GM19238 (cell line): ENCODE results near the gene PIGN.

Experiments
- DNase-seq: peaks from one replicate; pipeline ENCODE4 v3.0.0; 2011; ENCODE audit warnings: low spot score; ENCODE audit not compliant: insufficient read length

The PIGN gene, protein sequence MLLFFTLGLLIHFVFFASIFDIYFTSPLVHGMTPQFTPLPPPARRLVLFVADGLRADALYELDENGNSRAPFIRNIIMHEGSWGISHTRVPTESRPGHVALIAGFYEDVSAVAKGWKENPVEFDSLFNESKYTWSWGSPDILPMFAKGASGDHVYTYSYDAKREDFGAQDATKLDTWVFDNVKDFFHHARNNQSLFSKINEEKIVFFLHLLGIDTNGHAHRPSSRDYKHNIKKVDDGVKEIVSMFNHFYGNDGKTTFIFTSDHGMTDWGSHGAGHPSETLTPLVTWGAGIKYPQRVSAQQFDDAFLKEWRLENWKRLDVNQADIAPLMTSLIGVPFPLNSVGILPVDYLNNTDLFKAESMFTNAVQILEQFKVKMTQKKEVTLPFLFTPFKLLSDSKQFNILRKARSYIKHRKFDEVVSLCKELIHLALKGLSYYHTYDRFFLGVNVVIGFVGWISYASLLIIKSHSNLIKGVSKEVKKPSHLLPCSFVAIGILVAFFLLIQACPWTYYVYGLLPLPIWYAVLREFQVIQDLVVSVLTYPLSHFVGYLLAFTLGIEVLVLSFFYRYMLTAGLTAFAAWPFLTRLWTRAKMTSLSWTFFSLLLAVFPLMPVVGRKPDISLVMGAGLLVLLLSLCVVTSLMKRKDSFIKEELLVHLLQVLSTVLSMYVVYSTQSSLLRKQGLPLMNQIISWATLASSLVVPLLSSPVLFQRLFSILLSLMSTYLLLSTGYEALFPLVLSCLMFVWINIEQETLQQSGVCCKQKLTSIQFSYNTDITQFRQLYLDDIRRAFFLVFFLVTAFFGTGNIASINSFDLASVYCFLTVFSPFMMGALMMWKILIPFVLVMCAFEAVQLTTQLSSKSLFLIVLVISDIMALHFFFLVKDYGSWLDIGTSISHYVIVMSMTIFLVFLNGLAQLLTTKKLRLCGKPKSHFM

DNA sequence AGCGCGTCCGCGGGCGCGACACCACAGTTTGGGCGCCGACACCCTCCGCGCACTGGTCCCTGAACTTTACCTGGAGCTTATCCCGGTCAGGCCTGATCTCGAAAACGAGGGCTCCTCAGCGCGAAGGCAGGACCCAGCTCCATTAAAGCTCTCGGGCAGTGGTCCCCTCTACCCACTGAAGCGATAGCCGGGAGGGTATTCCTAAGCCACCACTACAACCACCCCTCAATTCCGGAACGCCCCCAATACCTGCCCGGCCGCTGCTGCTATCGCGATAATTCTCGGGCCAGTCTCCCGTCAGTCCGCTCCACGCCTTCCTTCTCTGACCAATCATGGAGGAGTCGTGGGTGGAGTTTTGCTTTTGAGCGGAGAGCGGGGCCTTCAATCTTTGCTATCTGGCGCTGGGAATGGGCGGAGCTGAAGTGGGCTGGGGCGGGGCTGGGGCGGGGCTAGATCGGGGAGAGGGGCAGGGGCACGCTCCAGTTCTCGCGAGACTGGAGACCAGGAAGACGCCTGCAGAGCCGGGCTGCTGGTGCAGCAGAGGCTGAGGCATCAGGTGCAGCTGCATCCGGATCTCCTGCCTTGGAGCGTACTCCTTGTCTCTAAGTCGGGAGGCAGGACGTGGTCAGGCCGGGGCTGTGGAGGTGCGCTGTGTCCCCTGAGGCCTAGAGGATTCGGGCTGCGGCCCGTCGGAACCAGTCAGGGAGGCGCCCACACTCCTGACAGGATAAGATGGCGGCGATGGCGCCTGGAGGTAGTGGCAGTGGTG is at the start of gene PIGN, which contains the start of gene RELCH:
Gene PIGN (minus strand): TSS at position 283 of the 769 bp plus-strand sequence. CDS start 25,703 bp downstream, outside the sequence.
Gene RELCH (plus strand): TSS at position 482 of the 769 bp plus-strand sequence. CDS start 251 bp downstream, at position 733.
- peak; percentile 82 for DNase-seq

DNA sequence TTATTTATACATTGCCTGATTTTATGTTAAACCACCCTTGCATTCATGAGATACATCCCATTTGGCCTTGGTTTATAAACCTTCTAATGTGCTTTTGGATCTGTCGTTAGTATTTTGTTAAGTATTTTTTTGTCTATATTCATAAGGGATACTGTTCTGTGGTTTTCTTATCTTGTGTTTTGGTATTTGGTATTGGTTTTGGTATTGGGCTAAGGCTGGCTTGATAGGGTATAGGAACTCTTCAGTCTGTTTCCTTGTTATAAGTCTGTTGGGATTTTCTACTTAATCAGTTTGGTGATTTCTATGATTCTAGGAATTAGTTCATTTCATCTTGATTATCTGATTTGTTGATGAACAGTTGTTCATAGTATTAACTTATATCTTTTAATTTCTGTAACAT is 49.4 kb upstream of the PIGN start:
- no peak for DNase-seq

DNA sequence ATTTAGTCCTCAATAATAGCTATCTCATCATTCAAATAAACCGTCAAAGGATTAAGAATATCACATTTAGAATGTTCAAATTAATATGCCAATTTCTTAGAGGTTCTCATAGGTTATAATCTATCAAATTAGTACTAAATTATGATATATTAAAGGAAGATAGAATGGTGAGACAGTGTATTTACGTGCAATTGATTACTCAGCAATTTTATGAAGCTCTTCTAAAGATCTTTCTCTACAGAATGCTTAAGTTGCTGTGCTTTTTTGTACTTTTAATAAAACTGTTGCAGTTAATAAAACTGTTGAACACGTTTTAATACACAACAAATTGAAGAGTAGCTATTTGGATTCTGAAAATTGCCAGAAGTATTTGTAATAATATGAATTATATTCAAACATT is 39.2 kb upstream of the PIGN start:
- DNase-seq, result no peak

DNA sequence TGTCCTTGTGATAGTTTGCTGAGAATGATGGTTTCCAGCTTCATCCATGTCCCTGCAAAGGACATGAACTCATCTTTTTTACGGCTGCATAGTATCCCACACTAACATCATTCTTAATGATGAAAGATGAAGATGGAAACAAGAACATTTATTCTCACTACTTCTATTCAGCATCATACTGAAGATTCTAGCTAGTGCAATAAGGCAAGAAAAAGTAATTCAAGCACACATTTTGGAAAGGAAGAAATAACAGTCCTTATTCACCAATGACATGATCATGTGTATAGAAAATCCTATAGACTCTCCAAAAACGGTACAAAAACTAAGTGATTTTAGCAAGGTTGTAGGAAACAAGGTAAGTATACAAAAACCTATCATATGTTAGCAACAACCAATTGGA is 37.4 kb upstream of the PIGN start:
- DNase-seq, result no peak

DNA sequence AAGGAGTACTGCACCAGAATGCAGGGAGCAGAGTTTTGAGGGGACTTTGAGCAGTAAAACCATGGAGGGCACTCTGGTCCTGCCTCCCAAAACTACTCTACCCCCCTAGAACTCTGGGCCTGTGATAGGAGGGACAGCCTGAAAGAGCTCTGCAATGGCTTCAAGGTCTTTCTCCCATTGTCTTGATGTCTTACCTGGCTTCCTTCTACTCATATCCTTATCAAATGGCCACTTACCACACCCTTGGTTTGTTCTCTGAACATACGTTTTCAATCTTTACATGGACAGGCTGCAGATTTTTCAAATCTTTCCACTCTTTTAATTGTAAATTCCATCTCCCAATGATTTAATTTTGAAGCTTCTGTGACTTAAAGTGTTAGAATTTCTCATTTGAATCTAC is 27.9 kb upstream of the PIGN start:
- no peak for DNase-seq

DNA sequence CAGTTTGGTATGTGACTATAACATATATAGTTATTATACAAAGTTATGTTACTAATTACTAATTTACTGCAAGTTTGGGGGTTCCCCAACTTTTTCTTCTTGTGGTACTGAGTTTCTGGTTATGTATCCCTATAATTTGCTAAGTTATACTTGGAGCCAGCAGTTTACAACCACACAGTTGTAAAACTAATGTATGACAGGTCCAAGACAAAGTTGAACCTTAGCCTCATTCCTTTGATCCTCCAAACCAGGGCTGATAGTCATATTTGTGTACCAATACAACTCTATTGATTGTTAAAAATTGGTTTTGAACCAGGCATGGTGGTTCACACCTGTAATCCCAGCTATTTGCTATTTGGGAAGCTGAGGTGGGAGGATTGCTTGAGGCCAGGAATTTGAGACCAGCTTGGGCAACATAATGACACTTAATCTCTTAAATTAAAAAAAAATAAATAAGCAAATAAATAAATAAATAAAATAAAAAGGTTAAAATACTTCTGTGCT is 24.5 kb upstream of the PIGN start:
- no peak for DNase-seq

DNA sequence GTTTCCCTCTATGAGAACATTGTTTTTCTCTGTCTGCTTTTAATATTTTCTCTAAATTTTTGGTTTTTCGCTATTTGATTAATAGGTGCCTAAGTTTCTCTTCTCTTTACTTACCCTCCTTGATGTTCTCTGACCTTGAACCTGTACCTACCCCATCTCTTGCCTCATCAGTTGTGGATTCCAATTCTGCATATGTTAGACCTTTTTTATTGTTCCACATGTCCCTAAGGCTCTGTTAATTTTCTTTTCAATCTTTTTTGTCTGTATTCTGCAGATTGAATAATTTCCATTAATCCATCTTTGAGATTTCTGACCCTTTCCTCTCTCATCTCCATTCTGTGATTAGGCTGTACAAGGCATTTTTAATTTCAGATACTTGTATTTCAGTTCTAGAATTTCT is 23.3 kb upstream of the PIGN start:
- DNase-seq, result no peak

DNA sequence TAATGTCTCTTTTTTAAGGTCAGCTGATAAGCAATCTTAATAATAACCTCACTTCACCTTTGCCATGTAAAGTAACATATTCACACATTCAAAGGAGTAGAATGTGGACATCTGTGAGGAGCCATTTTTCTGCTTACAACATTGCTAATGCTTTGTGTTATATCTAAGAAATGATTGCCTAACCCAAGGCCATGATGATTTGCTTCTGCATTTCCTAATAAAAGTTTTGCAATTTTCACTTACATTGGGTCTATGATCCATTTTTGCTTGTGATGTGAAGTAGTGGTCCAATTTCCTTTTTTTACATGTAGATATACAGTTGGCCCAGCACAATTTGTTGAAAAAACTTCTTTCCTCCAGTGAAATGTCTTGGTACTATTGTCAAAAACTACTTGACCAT is 22.2 kb upstream of the PIGN start:
- DNase-seq, result no peak

DNA sequence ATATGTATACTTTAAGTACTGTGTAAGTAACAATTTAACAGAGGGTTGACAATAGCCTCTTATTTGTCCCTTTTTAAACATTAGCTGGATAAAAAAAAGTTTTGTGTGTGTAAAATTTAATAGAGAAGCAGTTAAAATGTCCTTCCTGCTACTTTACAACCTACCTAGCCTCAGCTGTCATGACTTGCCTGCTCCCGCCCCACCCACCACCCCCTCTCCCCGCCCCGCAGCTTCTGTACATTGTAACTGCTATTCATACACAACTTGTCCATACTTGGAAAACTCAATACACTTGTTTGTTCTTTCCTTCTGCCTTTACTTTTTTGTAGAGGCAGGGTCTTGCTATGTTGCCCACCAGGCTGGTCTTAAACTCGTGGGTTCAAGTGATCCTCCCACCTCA is 19.7 kb upstream of the PIGN start:
- no peak for DNase-seq

DNA sequence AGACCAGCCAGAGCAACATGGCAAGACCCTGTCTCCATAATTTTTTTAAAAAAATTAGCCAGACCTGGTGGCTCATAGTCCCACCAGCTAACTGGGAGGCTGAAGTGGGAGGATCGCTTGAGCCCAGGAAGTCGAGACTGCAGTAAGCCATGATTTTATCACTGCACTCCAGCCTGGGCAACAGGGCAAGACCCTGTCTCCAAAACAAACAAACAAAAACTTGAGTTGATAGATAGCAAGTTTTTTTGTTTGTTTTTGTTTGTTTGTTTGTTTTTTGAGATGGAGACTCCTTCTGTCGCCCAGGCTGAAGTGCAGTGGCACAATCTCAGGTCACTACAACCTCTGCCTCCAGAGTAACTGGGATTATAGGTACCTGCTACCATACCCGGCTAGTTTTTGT is 19.0 kb upstream of the PIGN start:
- DNase-seq, result no peak

DNA sequence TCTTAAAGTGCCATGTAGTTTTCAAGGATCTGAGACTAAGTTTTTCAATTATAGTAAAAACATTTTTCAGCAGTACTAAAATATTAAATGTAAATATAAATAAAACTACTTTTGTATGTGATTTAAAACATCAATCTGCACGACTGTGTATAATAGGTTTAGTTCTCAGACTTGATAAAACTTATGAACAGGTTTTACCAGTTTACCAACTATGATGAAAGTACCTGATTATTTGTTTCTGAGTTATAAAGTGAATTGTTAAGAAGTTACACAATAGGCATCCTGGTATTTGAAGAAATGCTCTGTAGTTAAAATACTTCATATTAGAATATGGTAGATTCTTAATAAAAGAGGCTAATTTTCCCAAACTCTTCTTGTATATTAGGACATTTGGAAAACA is 15.0 kb upstream of the PIGN start:
- DNase-seq, result no peak

DNA sequence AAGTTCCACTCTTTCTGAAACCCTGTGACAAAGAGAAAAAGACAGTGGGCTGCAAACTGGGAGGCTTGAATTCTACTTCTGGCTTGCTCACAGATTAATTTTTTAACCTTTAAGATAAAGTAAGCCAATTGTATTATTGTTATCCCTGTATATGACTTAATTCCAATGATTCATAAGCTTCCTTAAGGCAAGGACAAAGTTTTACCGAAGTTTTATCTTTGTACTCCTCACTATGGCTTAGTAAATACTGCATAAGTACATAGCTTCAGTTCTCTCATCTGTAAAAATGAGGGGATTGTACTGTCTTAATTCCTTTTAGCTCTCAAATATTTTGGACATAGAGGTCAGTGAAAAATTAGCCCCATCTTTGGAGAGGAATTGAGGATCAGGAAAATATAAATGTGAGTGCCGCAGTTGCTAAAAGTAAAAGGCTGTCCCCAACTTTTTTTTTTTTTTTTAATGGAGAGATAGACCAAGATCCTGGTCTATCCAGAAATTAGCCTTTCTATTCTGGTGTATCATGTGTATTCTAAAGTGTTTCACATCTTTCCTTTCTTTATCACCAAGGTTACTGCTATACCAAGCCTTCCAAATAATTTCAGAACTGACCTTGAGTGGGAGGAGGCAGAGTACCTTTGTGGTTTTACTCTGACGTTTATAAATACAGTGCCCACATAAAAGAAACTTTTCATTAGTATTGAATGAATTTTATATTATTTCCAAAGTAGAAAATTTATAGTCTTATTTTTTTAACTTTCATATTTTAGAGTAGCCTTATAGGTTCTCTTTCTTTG is 13.5 kb upstream of the PIGN start:
- DNase-seq, result no peak

DNA sequence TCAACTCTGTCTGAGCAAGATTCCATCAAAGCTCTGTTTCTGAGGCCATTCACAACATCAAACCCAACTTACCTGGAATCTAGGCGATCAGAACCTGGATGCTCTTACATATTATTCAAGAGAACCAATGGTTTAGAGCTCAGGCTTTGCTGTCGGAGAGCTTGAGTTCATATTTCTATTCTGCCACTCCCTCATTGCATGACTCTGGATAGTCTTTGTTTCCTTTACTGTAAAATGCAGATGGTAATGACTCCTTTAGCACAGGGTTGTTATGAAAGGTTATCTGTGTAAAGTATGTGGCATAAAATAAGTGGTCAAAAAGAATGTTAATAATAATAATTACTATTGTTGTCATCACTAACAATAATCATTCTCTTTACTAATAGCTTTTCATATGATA is 12.8 kb upstream of the PIGN start:
- no peak for DNase-seq

DNA sequence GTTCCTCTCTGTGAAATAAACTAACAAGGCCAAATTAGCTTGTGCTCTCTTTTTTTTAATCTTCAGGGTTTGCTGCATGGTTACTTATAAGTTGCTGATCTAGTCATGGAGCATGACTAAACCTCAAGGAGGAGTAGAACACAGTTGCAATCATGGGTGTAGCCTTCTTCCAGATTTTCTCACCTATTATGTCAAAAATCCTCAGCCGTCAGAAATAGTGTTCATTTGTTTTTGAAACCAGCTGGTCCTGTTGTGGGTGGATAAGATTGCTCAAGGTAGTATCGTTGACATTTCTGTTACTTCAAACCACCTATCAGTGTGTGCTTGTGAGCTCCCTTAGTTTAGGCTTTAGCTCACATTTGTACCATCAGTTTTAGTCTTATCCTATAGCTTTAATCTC is 11.4 kb upstream of the PIGN start:
- DNase-seq, result no peak

DNA sequence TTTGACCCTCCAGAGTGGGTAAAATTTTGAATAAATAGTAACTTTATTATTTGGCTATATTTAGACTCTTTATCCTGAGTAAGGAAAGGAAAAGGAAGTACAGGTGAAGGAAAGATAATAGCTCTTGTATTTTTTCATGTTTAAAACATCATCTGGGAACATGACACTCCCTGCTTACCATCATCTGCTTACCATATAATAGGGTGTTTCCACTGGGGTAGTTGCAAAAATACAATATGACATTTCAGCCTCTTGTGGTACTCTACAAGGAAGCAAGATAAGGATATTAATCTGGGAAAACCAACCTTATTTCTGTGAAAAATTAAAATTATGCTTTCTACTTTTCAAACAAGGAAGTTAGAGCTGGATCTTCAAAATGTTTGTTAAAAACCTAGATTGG is 10.1 kb upstream of the PIGN start:
- no peak for DNase-seq

DNA sequence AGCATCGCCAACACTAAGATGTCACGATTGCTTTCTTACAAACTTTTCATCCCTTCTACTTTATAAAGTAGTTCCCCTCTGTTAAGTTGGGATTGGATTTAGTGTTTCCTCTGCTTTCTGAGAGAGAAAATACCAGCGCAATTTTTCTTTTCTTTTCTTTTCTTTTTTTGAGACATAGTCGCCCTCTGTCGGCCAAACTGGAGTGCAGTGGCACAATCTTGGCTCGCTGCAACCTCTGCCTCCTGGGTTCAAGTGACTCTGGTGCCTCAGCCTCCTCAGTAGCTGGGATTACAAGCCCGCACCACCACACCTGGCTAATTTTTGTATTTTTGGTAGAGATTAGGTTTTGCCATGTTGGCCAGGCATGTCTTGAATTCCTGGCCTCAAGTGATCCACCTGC is 9.2 kb upstream of the PIGN start:
- DNase-seq, result no peak

DNA sequence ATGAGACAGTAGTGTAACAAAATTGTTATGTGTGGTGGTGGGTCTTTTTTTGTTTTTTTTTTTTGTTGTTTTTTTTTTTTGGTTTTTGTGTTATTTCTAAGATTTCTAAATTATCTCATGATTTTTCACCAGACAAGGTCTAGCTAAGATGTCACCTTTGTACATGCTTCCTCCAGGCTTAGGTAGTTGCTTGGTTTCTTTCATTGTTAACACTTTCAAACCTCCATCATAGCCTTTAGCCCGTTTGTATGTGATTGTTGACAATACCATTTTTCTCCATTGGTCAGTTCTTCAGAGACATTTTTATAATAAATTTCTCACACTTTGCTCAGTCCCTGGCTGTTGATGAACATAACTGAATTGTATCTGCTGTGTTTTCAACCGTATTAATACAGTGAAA is 2.4 kb upstream of the PIGN start:
- DNase-seq, result no peak

DNA sequence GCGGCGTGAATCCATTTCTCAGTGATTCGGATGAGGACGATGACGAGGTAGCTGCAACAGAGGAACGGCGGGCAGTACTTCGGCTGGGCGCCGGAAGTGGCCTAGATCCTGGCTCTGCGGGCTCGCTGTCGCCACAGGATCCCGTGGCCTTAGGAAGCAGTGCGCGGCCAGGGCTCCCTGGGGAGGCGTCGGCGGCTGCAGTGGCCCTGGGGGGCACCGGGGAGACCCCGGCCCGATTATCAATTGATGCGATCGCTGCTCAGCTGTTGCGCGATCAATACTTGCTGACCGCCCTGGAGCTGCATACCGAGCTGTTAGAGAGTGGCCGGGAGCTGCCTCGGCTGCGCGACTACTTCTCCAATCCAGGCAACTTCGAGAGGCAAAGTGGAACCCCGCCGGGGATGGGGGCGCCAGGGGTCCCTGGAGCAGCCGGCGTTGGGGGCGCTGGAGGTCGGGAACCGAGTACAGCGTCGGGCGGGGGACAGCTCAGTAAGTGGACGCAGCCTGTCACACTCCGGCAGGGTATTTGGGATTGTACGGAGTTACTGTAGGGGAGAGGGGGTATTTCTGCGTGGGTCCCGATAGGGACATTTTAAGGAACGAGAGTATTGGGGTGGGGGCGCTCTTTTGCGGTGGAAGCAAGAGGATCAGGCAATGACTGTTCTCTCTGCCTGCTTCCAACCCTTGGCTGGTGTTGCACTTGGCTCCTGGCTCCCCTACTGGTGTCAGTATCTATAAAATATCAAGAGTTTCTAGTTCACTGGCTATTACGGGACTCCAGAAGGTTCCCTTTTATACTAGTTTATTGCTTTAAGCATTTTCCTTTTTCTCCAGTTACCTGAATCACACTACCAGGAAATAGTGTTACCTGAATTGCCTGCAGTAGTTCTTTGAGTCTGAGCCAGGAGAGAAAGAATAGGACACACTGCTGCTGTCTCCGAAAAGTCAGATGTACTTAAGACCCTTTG is 971 bp upstream of the PIGN start:
- peak; percentile 10 for DNase-seq

DNA sequence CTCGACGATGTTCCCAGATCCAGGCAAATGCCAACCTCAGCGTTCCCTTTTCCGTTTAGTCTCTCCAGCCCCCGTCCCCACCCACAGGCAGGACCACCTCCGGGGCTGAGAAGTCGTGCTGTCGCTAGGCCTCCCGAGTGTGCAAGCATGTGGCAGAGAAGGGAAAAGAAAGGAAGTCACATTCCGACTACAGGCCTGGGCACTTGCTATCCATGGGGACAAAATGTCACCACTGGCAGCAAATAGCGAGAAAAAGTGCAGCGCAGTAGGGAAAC is 420 bp downstream of the PIGN start:
- peak; percentile 2 for DNase-seq
